Activated T-helper 1 cell treated with anti-CD3 and anti-CD28 coated beads, Interleukin-12 subunit alpha, Interleukin-12 subunit beta, Interleukin-2, Interleukin-4 antibody, amounts not matched to agents 30 ng/mL and 10 ng/mL and 1 ng/mL, durations not matched to agents 14 hours and 24 hours and 36 hours (primary cell): ENCODE measurements around the gene RNASEH2B. TPM values are rescaled to one million over a fixed set of nuclear protein-coding genes. Genes with fewer than 3 reads are reported as not detected.

ENCODE experiments used
- DNase-seq: peaks from one replicate; pipeline ENCODE4 v3.0.0; 2021; ENCODE audit warnings: low spot score
- H3K27ac Mint-ChIP-seq: one replicate; pipeline ENCODE4 v1.8.0; 2021; ENCODE audit warnings: mild to moderate bottlenecking, mixed read lengths
- H3K27me3 Mint-ChIP-seq: one replicate; pipeline ENCODE4 v1.8.0; 2022; ENCODE audit warnings: mild to moderate bottlenecking, moderate library complexity, mixed read lengths; ENCODE audit not compliant: insufficient read depth
- H3K36me3 Mint-ChIP-seq: one replicate; pipeline ENCODE4 v1.8.0; 2021; ENCODE audit warnings: low read depth, mixed read lengths
- H3K4me1 Mint-ChIP-seq: one replicate; pipeline ENCODE4 v1.8.0; 2021; ENCODE audit warnings: low read depth, mixed read lengths
- H3K4me3 Mint-ChIP-seq: one replicate; pipeline ENCODE4 v1.8.0; 2021; ENCODE audit warnings: mild to moderate bottlenecking, moderate library complexity, mixed read lengths
- H3K9me3 Mint-ChIP-seq: one replicate; pipeline ENCODE4 v1.8.0; 2021; ENCODE audit warnings: mixed read lengths
- intact Hi-C: fragments of 100-400 bp; cut with micrococcal nuclease; formaldehyde crosslinking; loops from one replicate; pipeline ENCODE4 v1.15.1; 2024
- total RNA-seq: library from RNA; stranded (reverse); gene quantifications from 2 replicates; pipeline ENCODE4 v1.2.3, GENCODE V29; 2022

RNASEH2B gene, protein sequence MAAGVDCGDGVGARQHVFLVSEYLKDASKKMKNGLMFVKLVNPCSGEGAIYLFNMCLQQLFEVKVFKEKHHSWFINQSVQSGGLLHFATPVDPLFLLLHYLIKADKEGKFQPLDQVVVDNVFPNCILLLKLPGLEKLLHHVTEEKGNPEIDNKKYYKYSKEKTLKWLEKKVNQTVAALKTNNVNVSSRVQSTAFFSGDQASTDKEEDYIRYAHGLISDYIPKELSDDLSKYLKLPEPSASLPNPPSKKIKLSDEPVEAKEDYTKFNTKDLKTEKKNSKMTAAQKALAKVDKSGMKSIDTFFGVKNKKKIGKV
- total RNA-seq = 57.0 and 62.7 TPM in 2 replicates

DNA sequence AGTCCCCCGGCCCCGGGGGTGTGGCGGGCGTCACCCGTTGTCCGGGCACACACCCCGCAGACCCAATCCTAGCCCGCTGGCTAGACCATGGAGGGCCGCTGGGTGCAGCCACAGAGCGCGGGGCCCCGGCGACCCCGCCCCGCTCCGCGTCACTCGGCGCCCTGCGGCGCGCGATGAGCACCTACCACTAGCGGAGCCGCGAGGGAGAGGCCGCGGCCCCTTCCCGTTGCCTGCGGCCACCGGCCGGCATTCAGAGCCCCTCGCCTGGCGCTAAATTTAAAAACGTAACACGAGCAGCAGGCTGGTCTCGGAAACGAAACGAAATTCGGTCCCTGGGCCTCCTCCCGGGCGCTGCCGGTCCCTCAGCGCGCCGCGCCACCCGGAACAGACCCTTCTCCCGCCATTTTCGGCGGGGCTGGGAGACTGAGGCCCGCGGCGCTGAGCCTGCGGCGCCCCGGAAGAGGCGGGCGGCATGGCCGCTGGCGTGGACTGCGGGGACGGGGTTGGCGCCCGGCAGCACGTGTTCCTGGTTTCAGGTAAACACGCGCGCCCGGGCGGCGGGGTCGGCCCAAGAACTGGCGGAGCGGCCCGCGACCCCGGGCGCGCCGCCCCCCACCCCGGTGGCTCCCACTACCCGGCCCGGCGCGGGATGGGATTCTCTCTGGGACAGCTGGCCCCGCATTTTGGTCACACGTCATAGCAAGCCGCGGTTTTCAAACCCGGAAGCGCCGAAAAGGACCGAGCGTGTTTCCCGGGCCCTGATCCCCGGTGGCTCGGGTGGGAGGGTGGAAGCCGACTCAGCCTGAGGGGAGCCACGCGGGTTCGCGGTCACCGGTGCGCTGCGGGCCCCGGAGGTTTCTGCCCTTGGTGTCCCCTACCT lies at the start of gene RNASEH2B:
Gene RNASEH2B, plus strand, starts transcription at position 187 of the 880 bp plus-strand sequence. Its CDS starts 286 bp downstream, at position 473.
- Mint-ChIP-seq H3K4me3 (peak within 1 kb of the TSS; percentile 82), H3K4me1 (peaks cover 44% of the 10 kb centered on the region), H3K27me3 (no peaks in the 10 kb centered on the region), H3K9me3 (no peaks in the 10 kb centered on the region), H3K36me3 (no peaks in the 10 kb centered on the region), H3K27ac (peak within 1 kb of the TSS; percentile 97)
- DNase-seq = peak; percentile 71
- intact Hi-C loops = loop anchor here (1.0 to 10.0 kb wide), 8 partner anchors 17 to 1465 kb away; partner anchors contain the start of genes CAB39L, DHRS12 and SETDB2

DNA sequence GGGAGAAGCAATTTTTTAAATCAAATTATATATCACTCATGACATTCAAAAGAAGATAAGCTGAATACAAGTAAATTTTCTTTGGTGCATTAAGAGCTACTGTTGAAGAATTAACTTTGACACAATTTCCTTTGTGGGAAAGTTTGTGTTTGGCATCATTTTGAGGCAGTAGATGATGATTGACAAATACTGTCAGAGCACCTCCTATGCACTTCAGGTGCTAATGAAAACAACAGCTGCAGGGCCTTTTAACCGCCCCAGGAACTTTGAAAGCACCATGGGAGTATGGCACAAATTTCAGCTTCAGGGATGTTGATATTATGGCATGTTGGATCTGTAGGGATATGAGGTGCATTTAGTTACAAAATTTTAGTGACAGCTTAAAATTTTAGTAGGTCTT lies 45.1 kb upstream of the RNASEH2B start:
- no peak overlapping the region for H3K4me3 Mint-ChIP-seq
- intact Hi-C loops = no loop called here
- DNase-seq = no peak
- no peaks in the 10 kb centered on the region for H3K36me3 Mint-ChIP-seq
- no peak overlapping the region for H3K27ac Mint-ChIP-seq
- no peaks in the 10 kb centered on the region for H3K4me1 Mint-ChIP-seq
- peaks cover 3% of the 10 kb centered on the region for H3K9me3 Mint-ChIP-seq
- peaks cover 6% of the 10 kb centered on the region for H3K27me3 Mint-ChIP-seq

DNA sequence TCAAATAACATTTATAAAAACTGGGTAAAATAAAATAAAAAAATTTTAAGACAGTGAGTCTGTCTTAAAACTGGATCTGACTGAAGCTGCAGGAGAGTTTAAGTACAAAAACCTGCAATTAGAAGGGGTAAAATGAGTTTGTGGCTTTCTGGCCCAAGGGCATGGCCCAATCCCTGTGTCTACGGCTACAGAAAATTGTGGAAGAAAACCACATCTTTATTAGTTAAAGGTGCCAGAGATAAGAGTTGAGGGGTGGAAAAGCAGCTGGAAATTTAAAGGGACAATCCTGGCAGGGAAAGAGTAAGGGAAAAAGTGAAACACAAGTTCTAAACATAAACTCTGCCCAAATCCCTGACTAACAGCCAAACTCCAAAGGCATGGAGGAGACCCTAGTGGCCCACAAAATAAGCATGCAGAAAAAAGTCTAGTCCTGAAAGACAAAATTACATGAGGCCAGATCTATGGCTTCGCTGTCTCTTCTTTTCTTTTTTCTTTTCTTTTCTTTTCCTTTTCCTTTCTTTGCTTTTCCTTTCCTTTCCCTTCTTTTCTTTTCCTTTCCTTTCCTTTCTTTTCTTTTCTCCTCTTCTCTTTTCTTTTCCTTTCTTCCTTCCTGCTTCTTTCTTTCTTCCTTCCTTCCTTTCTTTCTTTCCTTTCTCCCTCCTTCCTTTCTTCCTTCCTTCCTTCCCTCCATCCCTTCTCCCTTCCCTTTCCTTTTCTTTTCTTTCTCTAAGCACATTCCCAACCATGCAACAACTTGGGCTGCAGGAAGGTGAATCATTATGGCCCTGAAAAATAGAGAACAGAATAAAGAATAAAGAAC lies 42.6 kb upstream of the RNASEH2B start:
- Mint-ChIP-seq H3K9me3 (no peaks in the 10 kb centered on the region), H3K4me3 (no peak overlapping the region), H3K27me3 (peaks cover 11% of the 10 kb centered on the region), H3K4me1 (no peaks in the 10 kb centered on the region), H3K36me3 (peaks cover 2% of the 10 kb centered on the region), H3K27ac (no peak overlapping the region)
- no peak for DNase-seq
- intact Hi-C loops = no loop called here

DNA sequence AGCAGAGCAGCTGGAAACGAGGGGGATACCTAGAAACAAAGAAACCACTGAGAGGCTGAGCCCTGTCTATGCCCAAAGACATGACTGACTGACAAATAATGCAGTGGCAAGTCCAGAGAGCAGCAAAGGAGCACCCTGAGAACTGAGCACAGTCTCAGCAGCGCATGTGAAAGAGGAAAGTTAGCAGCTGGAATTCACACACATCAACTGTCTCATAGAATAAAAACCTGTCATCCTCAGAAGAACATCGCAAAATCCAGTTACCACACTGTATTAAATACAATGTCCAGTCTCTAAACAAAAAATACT lies 42.0 kb upstream of the RNASEH2B start:
- no peak overlapping the region for H3K4me3 Mint-ChIP-seq
- H3K27me3 Mint-ChIP-seq = peaks cover 11% of the 10 kb centered on the region
- no peak for DNase-seq
- intact Hi-C loops = no loop called here
- H3K4me1 Mint-ChIP-seq = no peaks in the 10 kb centered on the region
- peaks cover 2% of the 10 kb centered on the region for H3K36me3 Mint-ChIP-seq
- no peaks in the 10 kb centered on the region for H3K9me3 Mint-ChIP-seq
- H3K27ac Mint-ChIP-seq = no peak overlapping the region

DNA sequence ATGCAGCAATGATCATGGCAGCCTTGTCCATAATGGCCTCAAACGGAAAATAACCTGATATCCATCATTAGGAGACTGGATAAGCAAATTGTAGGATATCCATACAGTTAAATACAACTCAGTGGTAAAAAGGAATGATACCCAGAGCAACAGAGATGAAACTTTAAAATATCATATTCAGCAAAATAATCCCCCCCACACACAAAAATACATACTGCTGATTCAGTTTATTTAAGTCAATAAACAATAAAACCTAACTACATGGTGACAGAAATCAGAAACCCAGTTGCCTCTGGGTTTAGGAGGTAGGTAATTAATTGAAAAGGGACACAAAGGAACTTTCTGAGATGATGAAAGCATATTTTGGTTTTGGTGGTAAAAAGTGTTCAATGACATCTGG lies 38.2 kb upstream of the RNASEH2B start:
- intact Hi-C loops = no loop called here
- no peaks in the 10 kb centered on the region for H3K4me1 Mint-ChIP-seq
- H3K27me3 Mint-ChIP-seq = peaks cover 14% of the 10 kb centered on the region
- no peak for DNase-seq
- H3K27ac Mint-ChIP-seq = no peak overlapping the region
- H3K4me3 Mint-ChIP-seq = no peak overlapping the region
- H3K36me3 Mint-ChIP-seq = peaks cover 2% of the 10 kb centered on the region
- no peaks in the 10 kb centered on the region for H3K9me3 Mint-ChIP-seq

DNA sequence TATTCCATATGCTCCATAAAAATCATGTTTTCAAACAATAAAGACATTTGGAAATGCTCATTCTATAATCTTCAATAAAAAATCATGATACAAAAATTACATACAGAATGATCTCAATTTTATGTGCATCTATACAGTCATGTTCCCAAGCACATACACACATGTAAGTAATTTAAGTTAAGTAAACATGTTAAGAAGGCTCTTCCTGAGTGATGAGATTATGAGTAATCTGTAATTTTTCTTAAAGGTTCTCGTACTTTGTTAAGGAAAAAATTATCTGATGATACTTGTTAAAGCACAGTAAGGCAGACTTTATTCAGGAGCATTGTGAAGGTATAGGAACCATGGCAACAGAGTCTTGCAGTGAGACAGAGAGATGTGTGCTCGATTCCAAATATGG lies 36.1 kb upstream of the RNASEH2B start:
- Mint-ChIP-seq H3K27ac (no peak overlapping the region), H3K4me1 (no peaks in the 10 kb centered on the region), H3K27me3 (peaks cover 7% of the 10 kb centered on the region), H3K36me3 (peaks cover 2% of the 10 kb centered on the region), H3K9me3 (no peaks in the 10 kb centered on the region), H3K4me3 (no peak overlapping the region)
- intact Hi-C loops = no loop called here
- no peak for DNase-seq

DNA sequence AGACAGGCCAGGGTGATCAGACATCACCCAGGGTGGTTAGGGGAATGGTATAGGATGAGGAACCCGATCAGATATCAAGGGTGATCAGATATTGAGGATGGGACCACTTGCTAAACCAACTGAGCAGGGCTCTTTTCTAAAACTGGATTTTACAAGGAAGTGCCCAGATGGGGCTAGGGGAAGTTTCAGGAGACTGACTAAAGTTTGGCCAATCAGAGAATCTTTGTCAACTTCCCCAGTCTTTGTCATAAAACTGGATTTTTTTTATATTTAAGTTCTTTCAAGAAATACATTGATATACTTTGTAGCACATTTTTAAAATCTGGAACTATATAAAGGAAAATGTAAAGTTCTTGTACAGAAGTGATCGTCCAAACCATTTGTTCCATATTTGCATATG lies 35.6 kb upstream of the RNASEH2B start:
- DNase-seq = no peak
- Mint-ChIP-seq H3K36me3 (peaks cover 2% of the 10 kb centered on the region), H3K27me3 (peaks cover 10% of the 10 kb centered on the region), H3K27ac (no peak overlapping the region), H3K9me3 (no peaks in the 10 kb centered on the region), H3K4me1 (no peaks in the 10 kb centered on the region), H3K4me3 (no peak overlapping the region)
- intact Hi-C loops = no loop called here

DNA sequence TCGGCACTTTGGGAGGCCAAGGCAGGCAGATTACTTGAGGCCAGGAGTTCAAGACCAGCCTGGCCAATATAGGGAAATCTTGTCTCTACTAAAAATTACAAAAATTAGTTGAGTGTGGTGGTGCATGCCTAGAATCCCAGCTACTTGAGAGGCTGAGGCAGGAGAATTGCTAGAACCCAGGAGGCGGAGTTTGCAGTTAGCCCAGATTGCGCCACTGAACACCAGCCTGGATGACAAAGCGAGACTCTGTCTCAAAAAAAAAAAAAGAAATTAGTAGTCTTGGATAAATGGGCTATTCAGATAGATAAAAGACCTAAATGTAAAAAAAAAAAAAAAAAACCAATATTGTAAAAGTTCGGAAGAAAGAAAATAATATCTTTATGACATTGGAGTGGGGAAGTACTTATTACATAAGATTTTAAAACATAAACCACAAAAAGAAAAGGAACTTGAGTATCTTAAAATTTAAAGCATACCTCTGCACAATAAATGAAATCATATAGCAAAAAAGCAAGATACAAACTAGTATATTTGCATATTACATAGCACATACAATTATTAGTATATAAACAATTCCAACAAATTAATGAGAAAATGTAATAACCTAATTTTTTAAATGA lies 26.7 kb upstream of the RNASEH2B start:
- H3K4me1 Mint-ChIP-seq = peaks cover under 1% of the 10 kb centered on the region
- DNase-seq = no peak
- peaks cover 7% of the 10 kb centered on the region for H3K36me3 Mint-ChIP-seq
- no peak overlapping the region for H3K27ac Mint-ChIP-seq
- no peak overlapping the region for H3K4me3 Mint-ChIP-seq
- peaks cover 4% of the 10 kb centered on the region for H3K9me3 Mint-ChIP-seq
- intact Hi-C loops = no loop called here
- H3K27me3 Mint-ChIP-seq = peaks cover 3% of the 10 kb centered on the region

DNA sequence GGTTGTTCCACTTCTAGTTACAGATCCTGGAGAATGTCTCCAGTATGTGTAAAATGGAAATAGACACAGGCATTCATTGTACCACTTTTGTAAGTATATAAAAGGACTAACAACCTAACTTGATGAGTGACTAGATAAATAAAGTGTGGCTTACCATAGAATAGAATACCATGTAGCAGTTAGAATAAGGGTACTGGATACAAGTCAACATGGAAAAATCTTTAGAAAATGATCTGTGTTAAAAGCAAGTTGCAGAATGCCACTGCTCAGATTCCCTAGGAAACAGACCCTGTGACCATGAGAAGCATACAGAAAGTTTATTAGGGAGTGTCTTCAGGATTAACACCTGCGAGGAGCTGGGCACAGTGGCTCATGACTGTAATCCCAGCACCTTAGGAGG lies 25.9 kb upstream of the RNASEH2B start:
- peaks cover 10% of the 10 kb centered on the region for H3K9me3 Mint-ChIP-seq
- peaks cover 4% of the 10 kb centered on the region for H3K4me1 Mint-ChIP-seq
- no peak overlapping the region for H3K27ac Mint-ChIP-seq
- no peak for DNase-seq
- H3K36me3 Mint-ChIP-seq = peaks cover 9% of the 10 kb centered on the region
- H3K4me3 Mint-ChIP-seq = no peak overlapping the region
- intact Hi-C loops = no loop called here
- H3K27me3 Mint-ChIP-seq = peaks cover 3% of the 10 kb centered on the region

DNA sequence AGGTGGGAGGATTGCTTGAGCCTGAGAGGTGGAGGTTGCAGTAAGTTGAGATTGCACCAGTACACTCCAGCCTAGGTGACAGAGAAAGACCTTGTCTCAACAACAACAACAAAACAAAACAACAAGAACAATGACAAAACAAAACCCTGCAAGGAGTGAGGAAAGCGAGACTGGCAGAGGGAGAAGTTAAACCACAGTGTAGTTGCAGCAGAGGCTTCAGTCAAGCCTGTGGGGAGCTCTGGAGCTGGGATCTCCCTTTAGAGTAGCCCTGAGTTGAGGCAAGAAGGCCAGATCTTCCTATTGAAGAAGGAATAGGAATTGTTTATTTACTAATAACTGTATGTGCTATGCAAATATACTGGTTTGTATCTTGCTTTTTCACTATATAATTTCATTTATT lies 25.3 kb upstream of the RNASEH2B start:
- no peak for DNase-seq
- intact Hi-C loops = no loop called here
- Mint-ChIP-seq H3K4me1 (peaks cover 4% of the 10 kb centered on the region), H3K4me3 (no peak overlapping the region), H3K36me3 (peaks cover 9% of the 10 kb centered on the region), H3K27ac (no peak overlapping the region), H3K9me3 (peaks cover 10% of the 10 kb centered on the region), H3K27me3 (no peaks in the 10 kb centered on the region)

DNA sequence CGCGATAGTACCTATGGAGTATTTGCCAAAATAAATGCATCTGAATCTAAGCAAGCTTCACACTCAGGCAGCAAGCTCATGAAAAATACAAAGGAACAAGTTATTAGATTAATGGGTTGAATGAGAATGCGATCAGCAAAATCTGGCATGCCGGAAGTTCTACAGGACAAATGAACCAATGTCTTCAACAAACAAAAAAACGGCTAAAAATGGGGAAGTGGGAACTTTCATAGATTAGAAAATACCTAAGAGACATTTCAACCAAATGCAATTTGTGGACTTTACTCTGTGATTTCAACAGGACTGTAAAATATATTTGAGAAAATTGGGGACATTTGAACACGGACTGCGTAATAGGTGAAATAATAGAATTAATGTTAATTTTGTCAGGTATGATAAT lies 22.4 kb upstream of the RNASEH2B start:
- H3K27ac Mint-ChIP-seq = no peak overlapping the region
- intact Hi-C loops = no loop called here
- H3K36me3 Mint-ChIP-seq = peaks cover 12% of the 10 kb centered on the region
- no peak overlapping the region for H3K4me3 Mint-ChIP-seq
- peaks cover 24% of the 10 kb centered on the region for H3K4me1 Mint-ChIP-seq
- peaks cover 10% of the 10 kb centered on the region for H3K9me3 Mint-ChIP-seq
- no peaks in the 10 kb centered on the region for H3K27me3 Mint-ChIP-seq
- DNase-seq = no peak

DNA sequence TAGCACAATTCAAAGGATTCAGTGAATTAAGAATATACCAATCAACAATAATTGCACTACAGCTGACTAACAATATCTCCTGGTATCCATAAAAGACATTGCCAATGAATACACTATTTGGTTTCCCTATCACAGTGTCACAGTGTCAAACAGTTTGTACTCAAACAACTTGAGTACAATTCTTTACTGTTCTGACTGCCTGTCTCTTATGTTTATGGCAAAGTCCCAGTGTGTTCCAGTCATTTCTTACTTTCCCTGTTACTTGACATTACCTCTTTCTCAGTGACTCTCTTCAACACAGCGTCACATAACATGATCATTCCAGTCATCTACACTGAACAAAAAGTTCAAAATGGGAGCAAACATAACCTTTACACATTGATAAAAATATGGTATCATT lies 21.2 kb upstream of the RNASEH2B start:
- no peaks in the 10 kb centered on the region for H3K27me3 Mint-ChIP-seq
- H3K36me3 Mint-ChIP-seq = peaks cover 12% of the 10 kb centered on the region
- no peak overlapping the region for H3K27ac Mint-ChIP-seq
- peaks cover 10% of the 10 kb centered on the region for H3K9me3 Mint-ChIP-seq
- DNase-seq = no peak
- no peak overlapping the region for H3K4me3 Mint-ChIP-seq
- intact Hi-C loops = no loop called here
- H3K4me1 Mint-ChIP-seq = peaks cover 37% of the 10 kb centered on the region
